Vagina (tissue), 2 donors: Measurements from ENCODE around the gene COL8A2.
A peak's percentile ranks its signal among the peaks of the same experiment; 100 is the strongest.

Source experiments
- POLR2AphosphoS5 ChIP-seq, 2 donors: sonication (generic); formaldehyde crosslinking; IDR thresholded peaks; one replicate each; pipeline ENCODE4 v1.9.0; 2017; ENCODE audit warnings: antibody characterized with exemption in 2 of 2, mild to moderate bottlenecking in 2 of 2, low read depth in 1 of 2; ENCODE audit not compliant: insufficient read depth in 1 of 2
- TF ChIP-seq, protein P1 (sequence below), 3 experiments: fragments of 450-650 bp in 2 of 3; fragments of 200-600 bp in 1 of 3; sonication (generic) in 1 of 3; IDR thresholded peaks; one replicate each; pipeline ENCODE4 v1.5.1; 2017 to 2019; ENCODE audit warnings: antibody characterized with exemption in 3 of 3, mild to moderate bottlenecking in 2 of 3, moderate library complexity in 2 of 3

GRCh38 chr1:36150296-36151133 lies 25.5 kb upstream of the COL8A2 start:
- TF ChIP-seq, protein P1, sequence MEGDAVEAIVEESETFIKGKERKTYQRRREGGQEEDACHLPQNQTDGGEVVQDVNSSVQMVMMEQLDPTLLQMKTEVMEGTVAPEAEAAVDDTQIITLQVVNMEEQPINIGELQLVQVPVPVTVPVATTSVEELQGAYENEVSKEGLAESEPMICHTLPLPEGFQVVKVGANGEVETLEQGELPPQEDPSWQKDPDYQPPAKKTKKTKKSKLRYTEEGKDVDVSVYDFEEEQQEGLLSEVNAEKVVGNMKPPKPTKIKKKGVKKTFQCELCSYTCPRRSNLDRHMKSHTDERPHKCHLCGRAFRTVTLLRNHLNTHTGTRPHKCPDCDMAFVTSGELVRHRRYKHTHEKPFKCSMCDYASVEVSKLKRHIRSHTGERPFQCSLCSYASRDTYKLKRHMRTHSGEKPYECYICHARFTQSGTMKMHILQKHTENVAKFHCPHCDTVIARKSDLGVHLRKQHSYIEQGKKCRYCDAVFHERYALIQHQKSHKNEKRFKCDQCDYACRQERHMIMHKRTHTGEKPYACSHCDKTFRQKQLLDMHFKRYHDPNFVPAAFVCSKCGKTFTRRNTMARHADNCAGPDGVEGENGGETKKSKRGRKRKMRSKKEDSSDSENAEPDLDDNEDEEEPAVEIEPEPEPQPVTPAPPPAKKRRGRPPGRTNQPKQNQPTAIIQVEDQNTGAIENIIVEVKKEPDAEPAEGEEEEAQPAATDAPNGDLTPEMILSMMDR (IDR thresholded peaks at IDR 0.05) = no peak
- peak; percentile 84 to 92 for TF ChIP-seq POLR2AphosphoS5 (IDR thresholded peaks at IDR 0.05; ENCODE audit: insufficient read depth in 1 of 2, low read depth in 1 of 2)
